C4-2B (cell line): Measurements from ENCODE around the gene GLTP.

Experiments
- ZFX ChIP-seq: fragments of 450-650 bp; IDR thresholded peaks from 2 replicates; pipeline ENCODE4 v1.6.1; 2017
- TF ChIP-seq, protein P1 (sequence below): fragments of 450-650 bp; conservative IDR thresholded peaks from 2 replicates; pipeline ENCODE4 v1.5.1; 2017; ENCODE audit warnings: mild to moderate bottlenecking

DNA sequence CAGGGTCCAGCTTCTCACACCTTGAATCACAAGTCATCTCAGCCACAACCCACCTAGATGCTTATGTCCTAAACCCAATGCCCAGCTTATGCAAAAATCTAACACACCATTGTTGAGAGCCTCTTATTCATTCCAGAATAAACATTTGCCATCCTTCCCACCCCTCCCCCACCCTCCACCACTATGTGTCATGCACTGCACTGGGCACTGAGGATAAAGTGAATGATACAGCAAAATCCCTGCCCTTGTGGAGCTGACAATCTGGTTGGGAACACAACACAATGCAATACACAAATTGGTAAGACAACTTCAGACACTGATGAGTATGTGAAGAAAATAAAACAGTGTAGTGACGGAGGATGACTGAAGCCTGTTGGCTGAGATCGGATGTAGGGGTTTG lies 1.4 kb upstream of the GLTP start:
- TF ChIP-seq, protein P1, sequence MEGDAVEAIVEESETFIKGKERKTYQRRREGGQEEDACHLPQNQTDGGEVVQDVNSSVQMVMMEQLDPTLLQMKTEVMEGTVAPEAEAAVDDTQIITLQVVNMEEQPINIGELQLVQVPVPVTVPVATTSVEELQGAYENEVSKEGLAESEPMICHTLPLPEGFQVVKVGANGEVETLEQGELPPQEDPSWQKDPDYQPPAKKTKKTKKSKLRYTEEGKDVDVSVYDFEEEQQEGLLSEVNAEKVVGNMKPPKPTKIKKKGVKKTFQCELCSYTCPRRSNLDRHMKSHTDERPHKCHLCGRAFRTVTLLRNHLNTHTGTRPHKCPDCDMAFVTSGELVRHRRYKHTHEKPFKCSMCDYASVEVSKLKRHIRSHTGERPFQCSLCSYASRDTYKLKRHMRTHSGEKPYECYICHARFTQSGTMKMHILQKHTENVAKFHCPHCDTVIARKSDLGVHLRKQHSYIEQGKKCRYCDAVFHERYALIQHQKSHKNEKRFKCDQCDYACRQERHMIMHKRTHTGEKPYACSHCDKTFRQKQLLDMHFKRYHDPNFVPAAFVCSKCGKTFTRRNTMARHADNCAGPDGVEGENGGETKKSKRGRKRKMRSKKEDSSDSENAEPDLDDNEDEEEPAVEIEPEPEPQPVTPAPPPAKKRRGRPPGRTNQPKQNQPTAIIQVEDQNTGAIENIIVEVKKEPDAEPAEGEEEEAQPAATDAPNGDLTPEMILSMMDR, result no peak
- TF ChIP-seq ZFX, result no peak
